ENCODE measurements around the gene KCTD13.

Gene KCTD13

DNA sequence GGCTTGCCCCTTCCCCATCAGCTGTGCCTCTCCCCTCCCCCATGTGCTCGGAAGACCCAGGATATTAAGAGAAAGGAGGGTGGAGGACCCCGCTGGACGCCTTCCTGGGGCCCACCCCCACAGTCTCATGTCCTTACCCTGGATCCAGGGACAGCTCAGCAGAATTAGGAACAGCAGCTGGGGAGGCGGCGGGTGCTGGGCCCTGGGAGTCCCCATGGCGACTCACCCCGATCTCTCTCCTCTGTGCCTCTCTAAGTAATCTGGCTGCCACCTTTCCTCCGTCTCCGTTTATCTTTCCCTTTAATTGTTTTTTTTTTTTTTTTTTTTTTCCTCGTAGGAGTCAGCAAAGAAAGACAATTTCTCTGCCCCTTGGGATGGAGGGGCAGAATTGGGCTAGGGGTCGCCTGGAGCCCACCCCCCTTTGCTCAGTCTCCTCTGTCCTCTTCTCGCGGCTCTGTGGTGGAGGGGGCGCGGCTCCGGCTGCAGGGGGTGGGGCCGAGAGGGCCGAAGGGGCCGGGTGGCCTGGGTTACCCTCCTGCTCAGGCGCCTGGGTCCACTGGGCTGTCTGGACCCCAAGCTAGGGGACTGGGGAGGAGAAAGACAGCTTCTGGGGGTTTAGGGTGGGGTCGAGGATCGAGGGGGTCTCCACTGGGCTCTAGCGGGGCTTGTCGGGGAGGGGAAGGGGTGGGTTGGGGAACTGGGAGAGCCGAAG lies 27.1 kb downstream of the KCTD13 start:
- TF ChIP-seq, protein P1, sequence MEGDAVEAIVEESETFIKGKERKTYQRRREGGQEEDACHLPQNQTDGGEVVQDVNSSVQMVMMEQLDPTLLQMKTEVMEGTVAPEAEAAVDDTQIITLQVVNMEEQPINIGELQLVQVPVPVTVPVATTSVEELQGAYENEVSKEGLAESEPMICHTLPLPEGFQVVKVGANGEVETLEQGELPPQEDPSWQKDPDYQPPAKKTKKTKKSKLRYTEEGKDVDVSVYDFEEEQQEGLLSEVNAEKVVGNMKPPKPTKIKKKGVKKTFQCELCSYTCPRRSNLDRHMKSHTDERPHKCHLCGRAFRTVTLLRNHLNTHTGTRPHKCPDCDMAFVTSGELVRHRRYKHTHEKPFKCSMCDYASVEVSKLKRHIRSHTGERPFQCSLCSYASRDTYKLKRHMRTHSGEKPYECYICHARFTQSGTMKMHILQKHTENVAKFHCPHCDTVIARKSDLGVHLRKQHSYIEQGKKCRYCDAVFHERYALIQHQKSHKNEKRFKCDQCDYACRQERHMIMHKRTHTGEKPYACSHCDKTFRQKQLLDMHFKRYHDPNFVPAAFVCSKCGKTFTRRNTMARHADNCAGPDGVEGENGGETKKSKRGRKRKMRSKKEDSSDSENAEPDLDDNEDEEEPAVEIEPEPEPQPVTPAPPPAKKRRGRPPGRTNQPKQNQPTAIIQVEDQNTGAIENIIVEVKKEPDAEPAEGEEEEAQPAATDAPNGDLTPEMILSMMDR (IDR thresholded peaks at IDR 0.05; ENCODE audit: low read depth, low read length) = no peak
- no peak for DNase-seq (ENCODE audit: extremely low read depth, low read depth)

DNA sequence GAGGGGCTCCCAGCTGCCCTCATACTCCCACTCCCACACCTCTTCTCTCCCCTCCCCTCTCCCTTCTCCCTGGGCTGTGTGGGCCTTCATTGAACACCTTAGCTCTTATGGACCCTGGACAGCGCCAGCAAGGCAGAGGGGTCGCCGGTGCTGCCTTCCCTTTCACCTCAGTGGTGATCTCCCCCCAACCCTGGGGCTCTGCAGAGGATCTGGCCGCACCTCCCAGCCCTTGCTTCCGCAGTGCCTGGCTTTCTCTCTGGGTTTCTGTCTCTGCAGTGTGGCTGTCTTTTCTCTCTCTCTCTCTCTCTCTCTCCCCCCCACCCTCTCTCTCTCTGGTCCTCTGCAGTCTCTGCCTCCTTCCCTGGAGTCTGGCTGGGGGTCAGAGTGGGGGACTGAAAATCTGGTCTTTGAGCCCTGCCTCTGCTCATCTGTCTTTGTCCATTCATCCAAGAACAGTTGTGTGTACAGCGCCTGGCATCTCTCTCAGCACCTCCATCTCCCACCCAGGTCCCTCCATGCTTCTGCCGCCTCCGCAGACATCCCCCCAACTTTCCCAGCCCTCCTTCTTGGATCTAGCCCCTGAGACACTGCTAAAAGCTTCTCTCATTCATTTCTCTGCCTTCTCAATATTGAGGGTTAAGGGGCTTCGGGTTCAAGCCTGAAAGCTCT lies 27.8 kb downstream of the KCTD13 start:
- DNase-seq (ENCODE audit: extremely low read depth, low read depth) = no peak
- TF ChIP-seq, protein P1 (IDR thresholded peaks at IDR 0.05; ENCODE audit: low read depth, low read length) = no peak

DNA sequence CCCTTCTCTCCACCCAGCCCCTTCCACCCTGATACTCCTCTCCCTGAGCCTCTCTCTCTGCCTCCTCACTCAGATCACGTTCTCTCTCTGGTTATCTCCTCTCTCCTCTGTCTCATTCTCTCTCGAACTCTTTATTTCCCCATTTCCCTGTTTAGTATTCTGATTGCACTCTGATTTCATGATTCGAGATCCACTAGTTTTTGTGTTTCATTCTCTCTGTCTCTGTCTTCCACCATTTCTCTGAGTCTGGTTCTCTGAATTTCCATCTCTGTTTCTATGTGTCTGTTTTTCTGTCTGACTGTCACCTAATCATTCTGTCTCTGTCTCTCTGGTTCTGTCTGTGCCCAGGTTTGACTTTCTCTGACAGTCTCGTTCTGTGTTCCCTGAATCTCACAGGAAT lies 28.7 kb downstream of the KCTD13 start:
- TF ChIP-seq, protein P1 (IDR thresholded peaks at IDR 0.05; ENCODE audit: low read depth, low read length) = no peak
- DNase-seq (ENCODE audit: extremely low read depth, low read depth) = no peak

DNA sequence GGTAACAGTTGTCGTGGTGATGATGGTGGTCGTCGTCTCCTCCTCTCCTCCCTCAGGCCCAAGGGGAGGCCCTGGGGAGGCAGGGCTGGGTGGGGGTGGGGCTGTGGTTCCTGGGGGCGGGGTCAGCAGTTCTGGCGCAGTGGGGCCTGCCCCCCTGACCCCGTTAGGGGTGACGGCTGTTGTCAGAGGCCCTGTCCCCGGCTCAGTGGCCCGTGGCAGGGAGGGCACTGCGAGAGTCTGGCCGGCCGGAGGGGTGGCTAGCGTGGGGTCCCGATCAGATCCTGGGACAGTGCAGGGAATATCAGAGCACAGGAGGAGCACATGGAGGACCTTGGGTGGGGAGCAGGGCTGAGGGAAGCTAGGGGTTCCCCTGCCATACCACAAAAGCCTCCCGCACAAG lies 29.2 kb downstream of the KCTD13 start:
- TF ChIP-seq, protein P1 (IDR thresholded peaks at IDR 0.05; ENCODE audit: low read depth, low read length) = no peak
- no peak for DNase-seq (ENCODE audit: extremely low read depth, low read depth)

DNA sequence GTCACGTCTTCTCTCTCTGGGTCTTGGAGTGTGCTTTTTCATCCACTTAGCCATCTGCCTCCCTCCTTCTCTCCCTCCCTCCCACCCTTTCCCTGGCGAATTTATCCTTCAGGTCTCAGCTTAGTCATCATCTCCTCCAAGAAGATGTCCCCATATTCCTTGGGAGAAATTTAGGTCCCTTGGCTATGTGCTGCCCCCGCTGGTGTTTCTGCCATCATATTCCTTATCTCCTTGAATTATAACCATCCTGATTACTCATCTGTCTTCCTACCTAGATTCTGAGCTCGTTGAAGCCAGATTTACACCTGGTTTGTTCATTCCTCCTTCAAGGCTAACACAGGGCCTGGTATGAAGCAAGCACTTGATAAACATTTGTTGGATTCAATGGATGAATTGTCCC lies 31.7 kb downstream of the KCTD13 start:
- TF ChIP-seq, protein P1 (IDR thresholded peaks at IDR 0.05; ENCODE audit: low read depth, low read length) = no peak
- no peak for DNase-seq (ENCODE audit: extremely low read depth, low read depth)

DNA sequence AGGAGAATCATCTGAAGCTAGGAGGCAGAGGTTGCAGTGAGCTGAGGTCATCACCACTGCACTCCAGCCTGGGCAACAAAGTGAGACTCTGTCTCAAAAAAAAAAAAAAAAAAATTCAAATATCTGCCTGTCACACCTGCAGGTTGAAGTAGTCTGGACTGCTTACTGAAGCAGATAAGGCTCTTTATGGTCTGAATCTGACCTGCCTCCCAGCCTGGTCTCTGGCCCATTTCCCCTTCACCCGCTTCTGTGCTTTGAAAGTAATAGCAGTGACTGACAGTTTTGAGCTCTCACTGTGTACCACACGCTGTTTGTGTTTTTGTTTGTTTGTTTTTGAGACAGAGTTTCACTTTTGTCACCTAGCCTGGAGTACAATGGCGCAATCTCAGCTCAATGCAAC lies 32.5 kb downstream of the KCTD13 start:
- DNase-seq (ENCODE audit: extremely low read depth, low read depth) = no peak
- TF ChIP-seq, protein P1 (IDR thresholded peaks at IDR 0.05; ENCODE audit: low read depth, low read length) = no peak

DNA sequence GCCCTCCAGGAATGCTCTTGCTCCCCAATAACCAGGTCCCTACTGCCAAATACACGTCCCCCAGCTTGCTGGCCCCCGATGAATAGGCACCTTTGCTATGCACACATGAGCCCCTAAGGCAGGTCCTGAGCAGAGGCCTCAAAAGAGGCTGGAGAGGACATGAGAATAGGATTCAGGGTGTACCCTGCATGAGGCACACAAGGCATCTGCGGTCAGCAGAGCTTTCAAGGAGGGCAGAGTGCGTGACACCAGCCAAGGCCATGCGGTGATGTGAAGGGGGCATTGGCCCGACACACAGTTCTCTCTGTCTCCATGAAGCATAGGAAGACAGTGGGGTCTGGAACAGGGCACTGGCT lies 33.6 kb downstream of the KCTD13 start:
- no peak for DNase-seq (ENCODE audit: extremely low read depth, low read depth)
- TF ChIP-seq, protein P1 (IDR thresholded peaks at IDR 0.05; ENCODE audit: low read depth, low read length) = no peak
